Choroid plexus epithelial cell (primary cell): ENCODE results near the gene RASSF3.

ENCODE experiments used
- DNase-seq: peaks from one replicate; pipeline ENCODE4 v3.0.0-alpha.2; 2010; ENCODE audit warnings: low read depth
- H3K4me3 ChIP-seq: 2 replicates; pipeline ENCODE4 v1.5.1; 2011; ENCODE audit warnings: low read depth, mild to moderate bottlenecking, control low read depth, low read length, moderate library complexity
- TF ChIP-seq, protein P1 (sequence below): conservative IDR thresholded peaks from 2 replicates; pipeline ENCODE4 v1.5.1; 2011; ENCODE audit warnings: low read depth, mild to moderate bottlenecking, control low read depth, inconsistent platforms, low read length, moderate library complexity

Gene RASSF3

DNA sequence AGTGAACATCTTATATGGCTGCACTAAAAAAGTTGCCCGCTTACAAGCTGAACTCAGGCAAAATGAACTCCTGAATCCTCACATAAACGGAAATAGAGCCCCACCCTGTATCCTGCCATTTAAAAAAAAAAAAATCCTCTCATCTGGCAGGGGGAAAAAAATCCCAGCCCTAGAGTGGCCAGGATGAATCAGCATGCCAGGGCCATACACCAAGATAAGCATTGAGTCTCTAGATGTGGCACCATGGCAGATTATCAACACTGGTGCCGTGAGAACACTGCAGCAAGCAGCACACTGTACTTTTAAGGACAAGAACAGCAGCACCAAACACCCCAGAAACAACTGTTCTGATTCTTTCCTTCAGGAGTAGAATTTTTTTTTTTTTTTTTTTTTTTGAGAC, 65.5 kb downstream of the RASSF3 start:
- H3K4me3 ChIP-seq, result no peak overlapping the region
- TF ChIP-seq, protein P1, sequence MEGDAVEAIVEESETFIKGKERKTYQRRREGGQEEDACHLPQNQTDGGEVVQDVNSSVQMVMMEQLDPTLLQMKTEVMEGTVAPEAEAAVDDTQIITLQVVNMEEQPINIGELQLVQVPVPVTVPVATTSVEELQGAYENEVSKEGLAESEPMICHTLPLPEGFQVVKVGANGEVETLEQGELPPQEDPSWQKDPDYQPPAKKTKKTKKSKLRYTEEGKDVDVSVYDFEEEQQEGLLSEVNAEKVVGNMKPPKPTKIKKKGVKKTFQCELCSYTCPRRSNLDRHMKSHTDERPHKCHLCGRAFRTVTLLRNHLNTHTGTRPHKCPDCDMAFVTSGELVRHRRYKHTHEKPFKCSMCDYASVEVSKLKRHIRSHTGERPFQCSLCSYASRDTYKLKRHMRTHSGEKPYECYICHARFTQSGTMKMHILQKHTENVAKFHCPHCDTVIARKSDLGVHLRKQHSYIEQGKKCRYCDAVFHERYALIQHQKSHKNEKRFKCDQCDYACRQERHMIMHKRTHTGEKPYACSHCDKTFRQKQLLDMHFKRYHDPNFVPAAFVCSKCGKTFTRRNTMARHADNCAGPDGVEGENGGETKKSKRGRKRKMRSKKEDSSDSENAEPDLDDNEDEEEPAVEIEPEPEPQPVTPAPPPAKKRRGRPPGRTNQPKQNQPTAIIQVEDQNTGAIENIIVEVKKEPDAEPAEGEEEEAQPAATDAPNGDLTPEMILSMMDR, result no peak
- DNase-seq, result no peak

DNA sequence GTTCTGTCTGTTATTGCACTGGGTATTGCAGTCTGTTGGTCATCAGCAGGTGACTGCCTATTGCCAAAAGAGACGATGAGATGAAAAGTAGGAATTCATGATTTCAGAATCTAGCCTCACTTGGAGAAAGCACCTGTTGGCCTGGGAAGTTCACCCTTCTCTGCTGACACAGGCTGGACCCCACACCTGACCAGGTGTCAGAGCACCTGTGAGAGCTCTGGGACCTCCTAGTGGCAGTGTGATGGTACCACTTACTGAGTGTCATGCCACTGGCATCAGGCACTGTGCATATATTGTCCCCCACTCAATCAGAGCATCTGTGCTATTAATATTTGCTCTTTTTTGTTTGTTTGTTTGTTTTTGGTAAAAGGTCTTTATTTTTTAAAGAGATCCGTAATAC, 68.0 kb downstream of the RASSF3 start:
- DNase-seq, result no peak
- TF ChIP-seq, protein P1, result no peak
- H3K4me3 ChIP-seq, result no peak overlapping the region

DNA sequence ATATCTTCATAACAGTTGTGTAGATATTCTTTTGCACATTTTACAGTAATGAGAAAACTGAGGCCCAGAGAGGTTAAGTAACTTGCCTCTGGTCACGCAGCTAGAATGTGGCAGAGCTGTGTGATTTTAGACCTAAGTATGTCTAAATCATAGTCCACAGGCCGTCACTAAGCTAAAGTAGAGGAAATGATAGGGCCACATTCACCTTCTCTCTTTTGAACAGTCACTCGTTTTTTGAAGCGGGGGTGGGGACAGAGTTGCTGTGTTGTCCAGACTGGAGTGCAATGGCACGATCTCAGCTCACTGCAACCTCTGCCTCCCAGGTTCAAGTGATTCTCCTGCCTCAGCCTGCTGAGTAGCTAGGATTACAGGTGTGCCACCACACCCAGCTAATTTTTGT, 68.5 kb downstream of the RASSF3 start:
- TF ChIP-seq, protein P1, result no peak
- DNase-seq, result no peak
- H3K4me3 ChIP-seq, result no peak overlapping the region

DNA sequence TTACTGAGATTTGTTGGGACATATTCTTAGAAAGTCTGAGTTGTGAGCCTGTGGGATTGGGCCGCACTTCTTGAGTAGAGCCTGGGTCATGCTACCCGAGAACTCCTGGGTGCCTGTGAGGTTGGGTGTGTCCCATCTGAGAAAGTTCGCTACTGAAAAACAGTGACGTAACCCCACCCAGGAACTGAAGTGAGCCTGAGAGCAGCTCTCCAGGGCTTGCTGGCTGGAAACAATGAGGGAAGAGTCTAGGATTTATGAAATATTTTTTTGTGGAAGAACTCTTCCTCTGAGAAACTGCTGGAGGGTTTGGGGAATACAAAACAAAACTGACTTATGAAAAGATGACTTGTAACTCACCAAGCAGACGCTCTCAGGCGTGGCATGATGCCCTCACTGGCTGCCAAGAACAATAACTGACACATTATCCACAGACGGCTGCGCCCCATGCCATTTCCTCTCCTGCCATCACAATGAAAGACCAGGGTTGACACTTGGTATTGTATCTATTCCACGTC, 69.2 kb downstream of the RASSF3 start:
- peak; percentile 45 for DNase-seq
- no peak overlapping the region for H3K4me3 ChIP-seq
- TF ChIP-seq, protein P1, result no peak

DNA sequence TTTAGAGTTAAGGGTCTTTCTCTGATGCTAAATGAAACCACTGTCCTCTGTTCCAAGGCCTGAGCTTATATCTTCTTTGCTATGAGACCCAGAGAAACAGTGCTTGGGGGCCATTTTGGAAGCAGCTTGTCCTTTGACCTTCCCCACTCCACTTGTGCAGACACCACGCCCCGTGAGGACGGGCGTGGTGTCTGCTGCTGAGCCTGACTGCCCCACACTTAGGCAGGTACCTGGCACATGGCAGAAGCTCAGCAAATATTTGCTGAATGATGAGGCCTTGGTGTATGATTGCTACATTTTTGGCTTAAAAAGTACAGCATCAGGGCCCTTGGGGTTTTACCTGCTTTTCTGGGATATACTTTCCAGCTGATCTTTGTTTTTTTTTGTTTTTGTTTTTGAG, 69.9 kb downstream of the RASSF3 start:
- no peak overlapping the region for H3K4me3 ChIP-seq
- no peak for DNase-seq
- TF ChIP-seq, protein P1, result no peak

DNA sequence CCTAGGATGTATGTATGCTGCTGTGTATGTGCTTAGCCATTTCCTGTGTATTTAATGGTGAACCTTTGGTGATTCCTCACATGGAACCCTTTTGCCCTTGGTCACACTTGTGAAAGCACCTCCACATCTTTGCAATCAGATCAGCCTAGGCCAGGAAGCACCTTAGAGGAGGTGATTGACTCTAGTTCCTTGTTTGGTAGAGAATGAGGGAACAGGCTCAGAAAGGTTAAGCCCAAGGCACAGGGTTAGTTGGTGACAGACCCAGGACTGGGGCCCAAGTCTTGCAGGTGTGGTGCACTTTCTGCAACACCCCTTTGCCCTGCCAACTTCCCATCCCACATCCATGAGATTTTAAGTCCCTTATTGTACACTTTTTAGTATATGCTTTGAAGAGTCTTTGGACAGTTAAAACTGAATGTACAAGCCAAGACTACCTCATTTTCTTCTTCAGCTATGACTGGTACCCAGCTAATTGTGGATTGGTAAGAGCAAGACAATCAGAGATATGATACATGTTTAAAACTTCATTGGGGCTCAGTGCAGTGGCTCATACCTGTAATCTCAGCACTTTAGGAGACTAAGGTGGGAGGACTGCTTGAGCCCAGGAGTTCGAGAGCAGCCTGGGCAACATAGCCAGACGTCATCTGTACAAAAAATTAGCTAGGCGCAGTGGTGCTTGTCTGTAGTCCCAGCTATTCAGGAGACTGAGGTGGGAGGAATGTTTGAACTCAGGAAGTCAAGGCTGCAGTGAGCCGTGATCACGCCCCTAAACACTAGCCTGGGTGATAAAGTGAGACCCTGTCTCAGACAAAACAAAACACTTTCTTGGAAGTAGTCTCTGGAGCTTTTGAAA, 71.1 kb downstream of the RASSF3 start:
- TF ChIP-seq, protein P1, result no peak
- DNase-seq, result no peak
- no peak overlapping the region for H3K4me3 ChIP-seq
